Upper lobe of right lung (tissue), 1 donor: ENCODE results near the gene DYNLT5. TPM values are rescaled to one million over a fixed set of nuclear protein-coding genes. Genes with fewer than 3 reads are reported as not detected.
"Not testable (repeated sequence)": the region's sequence is repeated elsewhere in the genome, so short reads cannot be mapped to it uniquely, and the experiment has no call there.

Source experiments
- ATAC-seq: fragments of 200-7000 bp; cut with Tn5 transposase; one replicate; pipeline ENCODE4 v1.9.1; 2020; ENCODE audit warnings: mild to moderate bottlenecking, moderate library complexity
- DNase-seq: peaks from one replicate; pipeline ENCODE4 v3.0.0-alpha.2; 2020
- H3K27ac ChIP-seq: fragments of 200-600 bp; one replicate; pipeline ENCODE4 v1.8.0; 2022
- H3K27me3 ChIP-seq: fragments of 200-600 bp; one replicate; pipeline ENCODE4 v1.8.0; 2022; ENCODE audit warnings: mild to moderate bottlenecking
- H3K36me3 ChIP-seq: fragments of 200-600 bp; one replicate; pipeline ENCODE4 v1.8.0; 2022
- H3K4me1 ChIP-seq: fragments of 200-600 bp; one replicate; pipeline ENCODE4 v1.8.0; 2022
- H3K4me3 ChIP-seq: fragments of 200-600 bp; one replicate; pipeline ENCODE4 v1.8.0; 2022; ENCODE audit warnings: mild to moderate bottlenecking
- H3K9me3 ChIP-seq: fragments of 200-600 bp; one replicate; pipeline ENCODE4 v1.8.0; 2022
- CTCF ChIP-seq: fragments of 200-600 bp; IDR thresholded peaks from one replicate; pipeline ENCODE4 v1.8.0; 2022; ENCODE audit warnings: antibody characterized with exemption
- intact Hi-C: fragments of 100-400 bp; cut with DNase I; formaldehyde crosslinking; loops from one replicate; pipeline ENCODE4 v1.11.0; 2022
- total RNA-seq: library from RNA; stranded (reverse); fragmentation: NEBNext Ultra II Directional; extraction: Animal tissue kit (Norgen Biotek cat#: 25700); gene quantifications from one replicate; pipeline ENCODE4 v1.2.1, GENCODE V29; 2021
- donor health status: DM: no; HTN: yes; CAD: no; lungs with severe emphysema.

The DYNLT5 gene
- total RNA-seq, 1 donor from 2014 or later = 3.3 TPM

- no peaks in the 10 kb centered on the region for H3K27me3 ChIP-seq
- ATAC-seq (no peak), DNase-seq (no peak)
- no peak for TF ChIP-seq CTCF
- H3K4me1 ChIP-seq = peaks cover 7% of the 10 kb centered on the region
- no peaks in the 10 kb centered on the region for H3K9me3 ChIP-seq
- no peak overlapping the region for H3K27ac ChIP-seq
- intact Hi-C loops = no loop called here
- no peaks in the 10 kb centered on the region for H3K36me3 ChIP-seq
- no peak overlapping the region for H3K4me3 ChIP-seq
Observed at GRCh38 chr1:66730462-66730861, 21.8 kb upstream of the DYNLT5 start.

- DNase-seq (no peak), ATAC-seq (no peak)
- H3K36me3 ChIP-seq = no peaks in the 10 kb centered on the region
- intact Hi-C loops = no loop called here
- TF ChIP-seq CTCF = no peak
- no peak overlapping the region for H3K27ac ChIP-seq
- no peaks in the 10 kb centered on the region for H3K9me3 ChIP-seq
- no peaks in the 10 kb centered on the region for H3K27me3 ChIP-seq
- H3K4me1 ChIP-seq = no peaks in the 10 kb centered on the region
- no peak overlapping the region for H3K4me3 ChIP-seq
Observed at GRCh38 chr1:66731170-66731865, 20.9 kb upstream of the DYNLT5 start.

- Histone ChIP-seq H3K27me3 (no peaks in the 10 kb centered on the region), H3K4me3 (no peak overlapping the region), H3K36me3 (no peaks in the 10 kb centered on the region), H3K4me1 (no peaks in the 10 kb centered on the region), H3K27ac (no peak overlapping the region), H3K9me3 (no peaks in the 10 kb centered on the region)
- no peak for TF ChIP-seq CTCF
- no peak for DNase-seq
- peak; percentile 81 for ATAC-seq
- intact Hi-C loops = no loop called here
Observed at GRCh38 chr1:66732407-66733166, 19.7 kb upstream of the DYNLT5 start.

- peak; percentile 13 for TF ChIP-seq CTCF
- ATAC-seq (no peak), DNase-seq (no peak)
- no peaks in the 10 kb centered on the region for H3K27me3 ChIP-seq
- no peaks in the 10 kb centered on the region for H3K36me3 ChIP-seq
- no peaks in the 10 kb centered on the region for H3K9me3 ChIP-seq
- H3K27ac ChIP-seq = no peak overlapping the region
- H3K4me3 ChIP-seq = no peak overlapping the region
- intact Hi-C loops = no loop called here
- H3K4me1 ChIP-seq = no peaks in the 10 kb centered on the region
Observed at GRCh38 chr1:66733348-66734017, 18.8 kb upstream of the DYNLT5 start.

- H3K4me3 ChIP-seq, ATAC-seq, H3K9me3 ChIP-seq, H3K27ac ChIP-seq, H3K27me3 ChIP-seq, DNase-seq, H3K4me1 ChIP-seq, intact Hi-C loops, H3K36me3 ChIP-seq: not testable (repeated sequence)
Observed at GRCh38 chr1:66734531-66734930, 17.7 kb upstream of the DYNLT5 start.

- Histone ChIP-seq H3K4me1 (no peaks in the 10 kb centered on the region), H3K27me3 (no peaks in the 10 kb centered on the region), H3K36me3 (no peaks in the 10 kb centered on the region), H3K4me3 (no peak overlapping the region), H3K27ac (no peak overlapping the region), H3K9me3 (no peaks in the 10 kb centered on the region)
- ATAC-seq (no peak), DNase-seq (no peak)
- TF ChIP-seq CTCF = no peak
- intact Hi-C loops = no loop called here
Observed at GRCh38 chr1:66737836-66738235, 14.4 kb upstream of the DYNLT5 start.
